GM19468 (cell line): ENCODE results near the gene TRIM14.
"Not testable (repeated sequence)": the region's sequence is repeated elsewhere in the genome, so short reads cannot be mapped to it uniquely, and the experiment has no call there.

Source experiments
- ATAC-seq: cut with Tn5 transposase; IDR thresholded peaks from one replicate; pipeline ENCODE4 v1.9.1; 2021; ENCODE audit warnings: mild to moderate bottlenecking, moderate library complexity, moderate number of reproducible peaks; ENCODE audit not compliant: unreplicated experiment; ENCODE audit errors: extremely low read depth

Gene TRIM14

DNA sequence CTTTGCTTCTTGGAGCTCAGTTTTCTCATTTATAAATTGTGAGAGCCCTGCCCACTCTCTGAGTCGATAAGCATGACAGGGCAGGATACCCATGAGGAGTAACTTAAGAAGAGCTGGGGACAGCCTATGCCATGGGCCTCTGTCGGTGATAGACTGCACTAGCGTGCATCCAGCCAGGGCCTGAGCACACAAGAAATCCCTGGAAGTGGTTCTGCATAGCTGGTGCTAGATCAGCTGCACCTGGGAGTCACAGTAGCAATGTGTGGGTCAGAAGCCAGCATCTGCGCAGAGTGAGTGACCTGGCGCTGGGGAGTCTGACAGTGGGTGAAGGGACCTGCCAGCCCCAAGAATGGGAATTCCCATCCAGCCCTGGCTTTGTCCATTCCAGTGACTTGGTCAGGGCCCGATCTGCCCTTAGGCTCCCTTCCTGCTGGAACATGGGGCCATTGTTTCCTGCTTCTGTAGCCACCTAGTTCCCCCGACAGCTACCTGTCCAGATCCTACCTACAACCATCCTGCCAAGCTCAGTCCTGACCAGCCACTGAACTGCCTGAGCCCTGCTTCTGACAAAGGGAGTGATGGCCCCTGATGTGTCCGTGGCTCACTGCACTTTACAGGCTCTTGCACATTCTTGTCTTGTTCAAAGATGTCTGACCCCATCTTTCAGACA is 98.4 kb downstream of the TRIM14 start:
- ATAC-seq, result no peak

DNA sequence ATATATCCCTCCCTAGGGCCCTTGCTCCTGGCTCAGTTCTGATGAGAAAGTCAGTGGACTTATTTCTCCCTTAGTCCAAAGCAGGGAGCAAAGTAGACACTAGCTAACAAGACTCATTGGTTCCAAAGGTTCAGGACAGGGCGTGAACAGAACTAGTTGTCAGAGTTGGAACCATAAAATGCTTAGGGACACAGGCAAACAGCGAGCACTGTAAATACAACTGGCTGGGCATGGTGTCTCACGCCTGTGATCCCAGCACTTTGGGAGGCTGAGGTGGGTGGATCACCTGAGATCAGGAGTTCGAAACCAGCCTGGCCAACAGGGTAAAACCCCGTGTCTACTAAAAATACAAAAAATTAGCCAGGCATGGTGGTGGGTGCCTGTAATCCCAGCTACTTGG is 99.2 kb downstream of the TRIM14 start:
- ATAC-seq, result not testable (repeated sequence)
